Measurements from ENCODE around the gene CFAP251.
"Not testable (repeated sequence)": the region's sequence is repeated elsewhere in the genome, so short reads cannot be mapped to it uniquely, and the experiment has no call there.

CFAP251 gene

GRCh38 chr12:122031342-122032216, 113.2 kb downstream of the CFAP251 start:
- no peak overlapping the region for H3K4me3 ChIP-seq (ENCODE audit: low read depth, low read length)
- in situ Hi-C loops (cut with HindIII; ENCODE audit: low sequenced_read_pairs) = no loop called here
- no peak for DNase-seq (ENCODE audit: low read depth)
- TF ChIP-seq CTCF (IDR thresholded peaks at IDR 0.05; ENCODE audit: low read depth, low read length, missing control alignments) = peak; percentile 79

- no peak for DNase-seq (ENCODE audit: low read depth)
Observed at GRCh38 chr12:122032580-122032979, 114.2 kb downstream of the CFAP251 start.

GRCh38 chr12:122035292-122035691, 116.9 kb downstream of the CFAP251 start:
- in situ Hi-C loops (cut with HindIII; ENCODE audit: low sequenced_read_pairs) = no loop called here
- DNase-seq (ENCODE audit: low read depth) = no peak
- no peak for TF ChIP-seq CTCF (IDR thresholded peaks at IDR 0.05; ENCODE audit: low read depth, low read length, missing control alignments)
- no peak overlapping the region for H3K4me3 ChIP-seq (ENCODE audit: low read depth, low read length)

More at GRCh38 chr12:122032580-122032979, 114.2 kb downstream of the CFAP251 start:
- in situ Hi-C loops (cut with HindIII; ENCODE audit: low sequenced_read_pairs) = no loop called here
- H3K4me3 ChIP-seq (ENCODE audit: low read depth, low read length) = no peak overlapping the region
- no peak for TF ChIP-seq CTCF (IDR thresholded peaks at IDR 0.05; ENCODE audit: low read depth, low read length, missing control alignments)

- in situ Hi-C loops (cut with HindIII; ENCODE audit: low sequenced_read_pairs) = no loop called here
- DNase-seq (ENCODE audit: low read depth) = no peak
- TF ChIP-seq CTCF (IDR thresholded peaks at IDR 0.05; ENCODE audit: low read depth, low read length, missing control alignments) = no peak
- no peak overlapping the region for H3K4me3 ChIP-seq (ENCODE audit: low read depth, low read length)
Observed at GRCh38 chr12:122036153-122036552, 117.8 kb downstream of the CFAP251 start.

- in situ Hi-C loops (cut with HindIII; ENCODE audit: low sequenced_read_pairs) = no loop called here
- no peak overlapping the region for H3K4me3 ChIP-seq (ENCODE audit: low read depth, low read length)
- TF ChIP-seq CTCF (IDR thresholded peaks at IDR 0.05; ENCODE audit: low read depth, low read length, missing control alignments) = no peak
- no peak for DNase-seq (ENCODE audit: low read depth)
Observed at GRCh38 chr12:122040579-122041386, 122.4 kb downstream of the CFAP251 start.

GRCh38 chr12:122041458-122041857, 123.1 kb downstream of the CFAP251 start:
- DNase-seq (ENCODE audit: low read depth); H3K4me3 ChIP-seq (ENCODE audit: low read depth, low read length); in situ Hi-C loops (cut with HindIII; ENCODE audit: low sequenced_read_pairs): not testable (repeated sequence)

GRCh38 chr12:122042910-122043309, 124.5 kb downstream of the CFAP251 start:
- in situ Hi-C loops (cut with HindIII; ENCODE audit: low sequenced_read_pairs) = no loop called here
- TF ChIP-seq CTCF (IDR thresholded peaks at IDR 0.05; ENCODE audit: low read depth, low read length, missing control alignments) = no peak
- no peak overlapping the region for H3K4me3 ChIP-seq (ENCODE audit: low read depth, low read length)
- DNase-seq (ENCODE audit: low read depth) = no peak
